Activated naive CD8-positive, alpha-beta T cell treated with anti-CD3 and anti-CD28 coated beads, Interleukin-2, amount 50 U/mL, for 16 hours (primary cell): Measurements from ENCODE around the gene PRR33.

Experiments
- DNase-seq: peaks from one replicate; pipeline ENCODE4 v3.0.0-alpha.2; 2020; ENCODE audit warnings: low read depth, low spot score

The PRR33 gene

DNA sequence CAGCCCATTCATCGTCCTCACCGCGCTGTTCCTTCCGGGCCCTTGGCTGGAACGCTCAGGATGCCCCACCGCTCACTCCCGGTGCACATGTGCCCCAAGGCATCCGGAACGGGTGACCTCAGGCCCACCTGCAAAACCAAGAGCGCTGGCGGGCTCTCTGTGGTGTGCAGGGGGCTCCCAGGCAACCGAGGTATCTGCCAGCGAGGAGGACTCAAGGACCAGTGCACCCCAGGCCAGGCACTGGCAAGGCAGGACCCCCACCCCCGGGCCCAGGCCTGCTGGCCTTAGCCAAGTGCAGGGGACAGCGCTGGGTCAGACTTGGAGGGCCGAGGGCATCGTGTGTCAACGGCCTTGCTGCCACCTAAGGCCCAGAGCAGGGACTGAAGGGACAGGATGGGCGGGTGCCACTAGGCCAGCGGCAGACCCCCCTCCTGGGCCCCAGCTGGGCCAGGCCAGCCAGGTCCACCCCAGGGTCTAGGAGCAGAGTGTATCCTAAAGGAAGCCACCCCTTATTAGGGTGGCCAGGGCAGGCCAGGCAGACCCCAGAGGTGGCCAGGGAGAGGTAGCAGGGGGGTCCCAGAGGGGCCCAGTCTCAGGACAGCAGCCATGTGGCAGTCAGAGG is 36.3 kb upstream of the PRR33 start:
- DNase-seq: no peak

DNA sequence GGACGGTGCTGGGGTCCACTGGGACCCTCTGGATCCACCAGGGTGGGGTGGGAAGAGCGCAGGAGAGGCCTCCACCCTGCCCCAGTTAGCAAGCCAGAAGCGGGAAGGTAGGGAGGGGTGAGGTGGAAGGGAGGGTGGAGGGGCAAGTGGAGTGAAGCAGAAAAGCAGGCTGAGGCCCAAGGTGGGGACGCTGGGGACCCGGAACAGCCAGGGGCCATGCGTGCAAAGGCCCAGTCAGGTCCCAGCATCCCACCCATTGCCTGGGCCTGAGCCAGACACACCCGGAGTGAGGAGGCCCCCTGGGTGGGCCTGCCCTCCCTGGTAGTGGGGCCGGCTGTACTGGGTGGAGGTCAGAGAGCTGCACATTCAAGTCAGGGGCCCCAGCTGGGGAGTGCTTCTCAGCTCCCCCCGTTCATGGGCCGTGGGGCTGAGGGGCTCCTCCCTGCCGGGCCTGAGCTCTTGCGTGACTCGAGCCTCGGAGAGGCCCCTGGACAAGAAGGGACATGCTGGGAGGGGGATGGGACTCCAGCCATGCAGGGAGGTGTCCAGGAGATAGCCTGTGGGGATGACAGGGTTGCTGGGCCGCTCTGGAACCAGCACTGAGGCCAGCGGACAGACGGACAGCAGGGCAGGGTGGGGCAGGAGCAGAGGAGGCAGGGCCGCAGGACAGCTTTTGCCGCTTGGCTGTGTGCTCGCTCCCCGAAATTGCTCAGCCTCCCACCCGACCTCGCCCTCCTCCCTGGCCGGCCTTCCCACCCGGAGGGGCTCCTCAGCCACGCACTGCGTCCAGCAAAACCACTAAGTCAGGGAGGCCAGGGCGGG is 35.5 kb upstream of the PRR33 start:
- DNase-seq: no peak

DNA sequence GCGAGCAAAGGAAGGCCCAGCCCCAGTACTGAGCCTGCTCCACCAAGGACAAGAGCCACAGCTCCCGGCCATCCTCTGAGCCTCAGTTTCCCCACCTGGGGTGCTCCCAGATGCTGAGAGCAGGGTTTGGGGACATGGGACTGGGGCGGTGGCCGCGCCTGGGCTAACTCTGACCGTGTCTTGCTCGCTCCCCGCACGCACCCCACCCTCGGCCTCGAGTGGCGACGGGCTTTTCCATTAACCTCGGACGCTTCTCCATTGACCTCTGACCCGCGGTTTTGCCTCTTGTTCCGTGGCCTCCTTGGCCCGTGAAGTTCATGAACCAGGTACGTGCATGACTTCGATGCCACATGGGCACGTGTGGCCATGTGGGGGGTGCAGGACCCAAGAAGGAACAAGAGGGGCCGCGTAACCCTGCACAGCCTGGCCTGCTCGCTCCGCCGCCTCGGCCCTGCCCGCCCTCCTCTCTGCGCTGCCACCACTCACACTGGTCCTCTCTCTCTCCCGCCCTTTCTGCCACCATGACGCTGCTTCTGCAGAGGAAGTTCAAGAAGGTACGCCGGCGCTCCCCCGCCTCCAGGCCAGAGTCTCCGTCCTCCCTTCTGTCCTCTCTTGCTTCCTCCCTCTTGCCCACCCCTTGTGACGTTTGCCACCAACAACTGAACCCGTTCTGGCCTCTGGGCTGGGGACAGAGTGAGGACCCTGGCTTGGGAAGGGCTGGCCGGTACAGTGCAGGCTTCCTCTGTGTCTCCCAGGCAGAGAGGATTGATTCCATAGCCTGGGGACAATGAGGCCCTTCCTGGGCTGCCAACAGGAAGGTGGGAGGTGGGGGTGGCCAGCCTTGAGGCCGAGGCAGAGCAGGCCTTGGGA is 34.7 kb upstream of the PRR33 start:
- DNase-seq: no peak

DNA sequence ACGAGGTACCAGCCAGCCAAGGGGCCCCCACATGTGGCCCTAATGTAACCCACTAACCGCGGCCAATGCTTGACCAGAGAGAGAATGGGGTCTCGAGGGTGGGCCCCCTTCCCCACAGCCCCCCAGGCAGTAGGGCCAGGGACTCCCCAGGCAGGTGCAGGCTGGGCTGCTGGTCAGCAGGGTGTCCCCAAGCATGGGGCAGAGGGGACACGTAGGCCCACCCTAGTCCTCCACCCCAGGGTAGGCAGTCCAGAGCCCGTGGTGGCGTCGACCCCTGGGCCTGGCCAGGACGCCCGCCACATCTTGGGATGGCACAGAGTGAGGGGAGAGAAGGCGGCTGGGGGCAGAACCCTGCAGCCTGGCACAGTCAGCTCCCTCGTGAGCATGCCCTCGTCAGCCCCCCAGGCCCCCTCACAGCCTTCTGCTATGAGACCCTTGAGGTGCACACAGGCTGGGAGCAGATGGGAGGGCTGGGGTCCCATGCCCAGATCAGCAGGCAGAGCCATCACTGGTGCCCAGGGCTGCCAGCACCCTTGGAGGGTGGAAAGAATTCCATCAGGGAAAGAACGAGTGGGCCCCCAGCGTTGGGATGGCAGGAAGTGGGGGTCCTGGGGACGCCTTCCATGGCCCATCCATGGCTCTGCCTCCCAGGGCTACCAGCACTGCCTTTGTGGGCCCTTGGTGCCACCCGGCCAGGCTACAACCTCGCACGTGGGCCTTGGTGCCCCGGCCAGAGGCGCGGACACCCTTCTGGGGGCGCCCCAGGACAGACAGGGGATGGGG is 33.9 kb upstream of the PRR33 start:
- DNase-seq: no peak

DNA sequence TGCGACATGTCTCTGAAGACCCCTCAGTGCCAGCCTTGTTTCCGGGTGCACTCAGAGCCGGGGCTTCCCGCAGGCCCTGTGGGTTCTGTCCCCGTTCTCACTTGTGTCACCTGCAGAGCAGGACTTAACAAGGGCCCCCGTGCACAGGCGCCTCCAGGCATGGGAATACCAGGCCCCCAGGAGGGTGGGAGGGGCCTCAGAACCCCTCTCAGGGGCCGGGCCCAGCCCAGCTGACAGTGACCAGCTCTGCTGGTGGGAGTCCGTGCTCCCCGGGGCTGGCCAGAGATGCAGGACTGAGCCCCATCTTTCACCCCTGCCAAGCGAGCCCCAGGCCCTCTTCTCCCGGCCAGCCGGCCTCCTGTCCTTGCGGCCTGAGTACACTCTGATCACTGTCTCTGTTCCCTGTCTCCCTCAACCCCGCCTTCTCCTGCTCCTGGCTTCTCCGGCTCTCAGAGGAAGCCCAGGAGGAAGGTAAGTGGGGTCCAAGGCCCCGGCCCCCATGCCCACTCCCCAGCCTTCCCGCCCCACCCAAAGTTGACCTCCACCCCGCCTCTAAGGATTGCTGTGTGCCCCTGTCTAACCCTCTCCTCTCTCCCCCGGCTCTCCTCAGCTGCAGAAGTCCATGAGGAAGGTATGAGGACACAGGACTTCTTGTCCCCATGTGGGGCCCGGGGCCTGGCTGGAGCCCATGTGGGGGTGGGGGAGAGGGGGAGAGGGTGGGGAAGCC is 33.1 kb upstream of the PRR33 start:
- DNase-seq: no peak

DNA sequence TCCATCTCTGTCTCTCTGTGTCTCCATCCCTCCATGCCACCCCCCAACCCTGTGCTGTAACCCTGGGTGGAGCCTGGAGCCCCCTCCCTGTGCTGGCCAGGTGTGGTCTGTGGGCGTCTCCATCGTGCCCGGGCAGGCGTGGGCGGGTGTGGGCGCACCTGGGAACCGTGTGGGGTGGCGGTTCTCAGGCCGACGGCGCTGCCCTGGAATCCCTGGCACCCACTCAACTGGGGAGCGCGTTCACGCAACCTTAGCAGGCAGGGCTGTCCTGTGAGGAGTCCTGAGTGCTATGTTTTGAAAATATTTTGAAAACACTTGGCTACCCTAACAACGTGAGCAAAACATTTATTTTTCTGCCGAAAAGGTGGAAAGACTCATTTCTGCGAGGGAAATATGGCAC is 32.5 kb upstream of the PRR33 start:
- DNase-seq: no peak

DNA sequence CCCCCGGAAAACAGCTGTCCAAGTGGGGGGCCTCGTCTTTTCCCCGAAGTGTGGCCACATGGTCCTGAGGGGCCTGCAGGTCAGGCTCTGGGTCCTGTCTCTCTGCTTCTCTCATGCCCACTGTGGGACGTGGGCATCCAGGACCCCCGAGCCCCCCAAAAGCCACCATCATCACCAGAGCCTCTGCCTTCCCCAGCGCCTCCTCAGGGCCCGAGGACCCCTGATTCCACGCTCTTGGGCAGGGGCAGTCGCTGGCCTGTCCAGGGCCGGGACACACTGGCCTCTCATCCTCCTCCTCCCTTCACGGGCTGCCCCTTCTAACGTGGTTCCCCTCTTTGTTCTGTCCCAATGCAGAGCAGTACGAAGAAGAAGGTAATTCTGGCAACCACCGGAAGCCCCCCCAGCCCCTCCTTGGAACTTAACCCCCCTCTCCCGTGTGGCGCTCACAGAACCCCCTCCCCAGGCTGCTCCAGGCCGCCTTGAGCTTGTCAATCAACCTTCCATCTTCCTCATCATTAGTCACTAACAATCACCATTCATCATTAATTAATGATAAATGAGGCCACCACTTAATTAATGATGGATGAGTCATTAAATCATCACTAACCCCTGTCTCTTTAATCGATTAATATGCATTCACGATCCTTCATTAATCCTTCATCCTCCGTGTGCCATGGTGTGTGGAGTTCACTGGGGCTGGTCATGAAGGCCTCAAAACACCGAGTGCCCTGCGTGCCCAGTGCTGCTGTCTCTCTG is 31.7 kb upstream of the PRR33 start:
- DNase-seq: no peak

DNA sequence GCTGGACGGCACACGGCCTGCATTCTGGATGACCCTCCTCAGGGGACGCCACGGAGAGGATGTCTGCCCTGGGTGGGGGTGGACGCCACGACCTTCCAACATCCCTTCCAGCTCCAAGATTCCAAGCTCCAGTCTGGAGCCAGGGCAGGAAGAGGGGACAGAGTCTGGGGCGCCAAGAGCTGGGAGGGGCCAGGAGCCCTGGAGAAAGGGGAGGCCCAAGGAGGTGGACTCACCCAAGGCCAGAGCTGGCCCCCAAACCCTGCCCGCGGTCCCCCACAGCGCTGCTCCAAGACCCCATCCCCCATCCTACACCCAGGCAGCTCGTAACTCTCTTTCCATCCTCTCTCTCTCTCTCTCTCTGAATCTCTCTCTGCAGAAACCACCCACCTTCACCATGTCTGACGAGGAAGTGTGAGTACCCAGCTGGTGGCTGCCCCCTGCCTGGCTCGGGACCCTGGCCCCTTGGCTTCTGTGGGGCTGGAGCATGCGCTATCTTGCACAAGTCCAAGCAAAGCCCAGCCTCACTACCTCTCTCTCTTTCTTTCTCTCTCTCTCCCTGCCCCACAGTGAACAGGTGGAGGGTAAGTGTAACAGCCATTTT is 30.9 kb upstream of the PRR33 start:
- DNase-seq: no peak

DNA sequence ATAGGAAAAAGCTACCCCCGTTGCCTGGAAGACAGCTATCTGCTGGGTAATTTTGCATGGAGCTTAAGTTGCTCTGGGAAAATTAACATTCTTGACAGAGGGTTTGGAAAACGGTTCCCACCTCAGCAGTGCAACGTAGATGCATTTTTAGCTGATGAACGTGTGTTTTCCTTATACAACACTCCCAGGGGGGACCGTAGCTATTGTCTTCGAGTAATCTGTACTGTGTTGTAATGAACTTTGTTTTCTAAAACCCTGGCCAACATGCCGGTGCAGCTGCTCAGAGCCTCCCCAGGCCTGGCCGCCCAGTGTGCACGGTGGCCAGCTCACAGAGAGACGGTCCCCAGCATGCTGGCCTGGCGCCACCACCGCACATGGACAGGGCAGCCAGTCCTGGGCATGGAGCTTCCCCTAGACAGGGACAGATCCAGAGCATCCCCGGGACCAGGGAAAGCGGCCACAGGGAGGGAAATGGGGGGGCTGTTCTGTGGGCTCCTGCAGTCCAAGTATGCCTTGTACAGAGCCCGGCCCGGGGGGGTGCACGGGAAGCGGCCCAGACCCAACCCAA is 30.0 kb upstream of the PRR33 start:
- DNase-seq: no peak

DNA sequence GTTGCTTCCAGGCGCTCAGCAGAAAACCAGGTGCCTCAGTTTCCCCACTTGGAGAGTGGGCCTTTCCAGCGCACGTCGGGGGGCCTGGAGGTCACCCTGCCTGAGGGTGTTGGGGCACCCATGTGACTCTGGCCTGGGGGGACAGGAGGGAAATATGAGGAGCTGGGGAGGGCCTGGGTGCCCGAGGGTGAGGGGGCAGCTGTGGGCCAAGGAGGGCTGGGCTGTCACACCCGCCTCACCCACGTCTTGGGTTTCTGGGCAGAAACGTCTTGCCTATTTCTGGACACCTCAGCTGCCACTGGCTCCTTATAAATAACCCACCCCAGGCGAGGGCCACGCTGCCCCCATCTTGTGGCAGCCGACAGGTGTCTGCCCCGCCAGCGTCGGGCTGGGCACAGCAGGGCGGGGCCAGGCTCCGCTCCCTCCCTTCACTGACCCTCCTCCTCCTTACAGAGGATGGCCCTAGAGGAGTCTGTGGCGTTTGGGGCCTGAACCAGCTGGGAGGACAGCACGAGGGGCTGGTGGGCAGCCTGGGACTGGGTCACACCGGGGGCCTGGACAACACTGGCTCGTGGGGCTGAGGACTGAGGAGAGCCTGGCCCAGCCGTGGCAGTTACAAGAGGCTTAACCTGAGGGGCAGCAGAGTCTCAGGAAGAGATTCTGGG is 29.3 kb upstream of the PRR33 start:
- DNase-seq: no peak

DNA sequence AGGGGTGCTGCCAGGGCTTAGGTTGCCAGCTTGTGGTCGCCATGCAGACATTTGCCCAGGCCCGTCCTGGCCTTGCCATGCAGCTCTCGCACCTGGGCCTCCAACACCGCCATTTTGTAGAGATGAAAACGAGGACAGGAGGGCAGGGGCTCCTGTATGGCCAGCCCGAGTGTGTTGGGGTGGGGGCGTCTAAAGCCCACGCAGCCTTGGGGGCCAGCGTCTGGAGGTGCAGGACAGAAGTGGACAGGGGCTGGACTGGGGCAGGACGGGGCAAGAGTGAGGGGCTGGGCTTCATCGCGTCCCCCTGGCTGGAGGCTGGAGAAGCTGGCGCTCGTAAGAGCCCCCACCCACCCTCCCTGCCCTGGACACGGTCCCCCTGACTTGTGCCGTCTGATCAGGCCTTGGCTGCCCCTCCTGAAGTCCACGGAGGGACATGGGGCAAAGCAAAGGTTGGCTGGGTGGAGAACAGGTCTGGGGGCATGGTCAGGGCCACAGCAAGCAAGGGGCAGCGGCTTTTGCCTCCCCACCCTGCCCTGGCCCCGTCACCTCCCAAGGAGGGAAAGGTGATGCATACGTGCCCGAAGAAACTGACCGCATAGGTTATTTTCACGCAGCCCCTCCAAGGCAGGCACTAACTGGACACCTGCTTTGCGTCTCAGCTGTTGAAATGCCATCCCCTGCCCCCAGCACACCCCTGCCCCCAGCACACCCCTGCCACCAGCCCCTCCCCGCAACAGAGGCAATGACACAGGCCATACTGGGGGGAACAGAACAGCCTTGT is 28.6 kb upstream of the PRR33 start:
- DNase-seq: no peak

DNA sequence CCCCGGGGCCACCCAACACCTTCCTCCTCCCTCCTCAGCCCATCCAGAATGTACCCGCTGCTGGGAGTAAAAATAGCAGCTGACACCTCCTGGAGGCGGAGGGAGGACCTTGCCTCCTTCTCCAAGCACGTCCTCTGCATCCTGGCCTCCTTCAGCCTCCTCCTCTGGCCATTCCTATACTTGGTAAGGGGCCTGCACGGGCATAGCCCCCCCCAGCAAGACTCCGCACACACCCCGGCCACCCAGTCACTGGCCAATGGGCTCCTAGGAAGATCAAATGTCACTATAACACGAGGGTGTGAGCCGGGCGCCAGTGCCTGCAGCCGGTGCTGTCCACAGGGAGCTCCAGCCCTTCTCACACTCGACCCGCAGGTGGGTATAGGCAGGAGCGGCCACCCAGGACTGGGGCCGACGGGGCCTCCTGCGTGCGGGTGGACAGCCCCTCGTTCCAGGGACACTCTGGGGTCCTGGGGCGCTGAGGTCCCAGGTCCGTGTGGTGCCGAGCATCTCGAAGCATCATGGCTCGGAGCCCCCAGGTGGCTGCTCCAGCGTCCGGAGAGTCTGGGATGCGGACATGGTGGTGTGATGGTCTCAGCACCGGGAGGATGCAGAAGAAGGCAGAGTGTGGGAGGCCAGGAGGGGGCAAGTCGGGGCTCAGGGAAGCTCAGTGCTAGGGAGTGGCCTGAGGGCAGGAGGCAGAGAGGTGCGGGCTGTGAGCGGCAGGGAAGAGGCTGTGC is 27.9 kb upstream of the PRR33 start, which contains the start of gene TNNT3:
TSS of gene TNNT3 (plus strand) at position 313 of the 737 bp plus-strand sequence. CDS start 3,172 bp downstream, outside the sequence.
- DNase-seq: no peak

DNA sequence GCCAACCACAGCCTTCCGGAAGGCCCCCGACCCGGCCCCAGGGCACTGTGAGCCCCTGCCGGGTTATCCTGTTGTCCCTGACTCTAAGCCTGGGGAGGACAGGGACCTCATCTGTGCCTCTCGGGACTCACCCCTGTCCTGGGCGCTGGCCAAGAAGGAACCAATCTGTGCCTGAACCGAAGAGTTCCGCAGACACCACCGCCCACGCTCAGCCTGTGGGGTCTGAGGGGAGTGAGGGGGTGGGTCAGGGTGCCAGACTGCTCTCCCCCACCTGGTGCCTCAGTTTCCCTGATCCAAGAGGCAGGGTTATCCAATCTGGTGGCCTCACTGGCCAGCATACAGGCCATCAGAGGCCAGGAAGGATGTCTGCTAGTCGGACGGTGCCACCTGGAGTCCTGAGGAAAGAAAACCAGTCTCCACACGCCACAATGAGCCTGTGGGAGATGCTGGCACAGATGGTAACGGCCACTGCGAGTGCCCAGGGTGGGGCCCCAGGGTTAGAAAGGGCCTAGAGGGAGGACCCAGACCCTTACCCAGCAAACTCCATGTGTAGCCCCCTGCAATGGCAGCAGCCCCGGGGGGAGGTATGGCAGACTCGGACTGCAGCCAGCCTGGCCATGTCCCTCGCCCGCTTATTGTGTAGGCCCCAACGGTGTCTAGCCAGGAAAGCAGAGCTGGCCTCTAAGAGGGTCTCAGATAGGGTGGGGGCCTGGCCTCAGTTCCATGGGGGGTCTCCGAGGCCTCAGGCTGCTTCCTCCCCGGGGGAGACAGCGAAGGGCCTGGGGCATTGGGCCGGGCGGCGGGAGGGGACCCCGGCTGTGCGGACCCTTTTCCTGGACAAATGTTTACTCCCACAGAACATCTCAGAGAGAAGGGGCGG is 27.0 kb upstream of the PRR33 start:
- no peak for DNase-seq

DNA sequence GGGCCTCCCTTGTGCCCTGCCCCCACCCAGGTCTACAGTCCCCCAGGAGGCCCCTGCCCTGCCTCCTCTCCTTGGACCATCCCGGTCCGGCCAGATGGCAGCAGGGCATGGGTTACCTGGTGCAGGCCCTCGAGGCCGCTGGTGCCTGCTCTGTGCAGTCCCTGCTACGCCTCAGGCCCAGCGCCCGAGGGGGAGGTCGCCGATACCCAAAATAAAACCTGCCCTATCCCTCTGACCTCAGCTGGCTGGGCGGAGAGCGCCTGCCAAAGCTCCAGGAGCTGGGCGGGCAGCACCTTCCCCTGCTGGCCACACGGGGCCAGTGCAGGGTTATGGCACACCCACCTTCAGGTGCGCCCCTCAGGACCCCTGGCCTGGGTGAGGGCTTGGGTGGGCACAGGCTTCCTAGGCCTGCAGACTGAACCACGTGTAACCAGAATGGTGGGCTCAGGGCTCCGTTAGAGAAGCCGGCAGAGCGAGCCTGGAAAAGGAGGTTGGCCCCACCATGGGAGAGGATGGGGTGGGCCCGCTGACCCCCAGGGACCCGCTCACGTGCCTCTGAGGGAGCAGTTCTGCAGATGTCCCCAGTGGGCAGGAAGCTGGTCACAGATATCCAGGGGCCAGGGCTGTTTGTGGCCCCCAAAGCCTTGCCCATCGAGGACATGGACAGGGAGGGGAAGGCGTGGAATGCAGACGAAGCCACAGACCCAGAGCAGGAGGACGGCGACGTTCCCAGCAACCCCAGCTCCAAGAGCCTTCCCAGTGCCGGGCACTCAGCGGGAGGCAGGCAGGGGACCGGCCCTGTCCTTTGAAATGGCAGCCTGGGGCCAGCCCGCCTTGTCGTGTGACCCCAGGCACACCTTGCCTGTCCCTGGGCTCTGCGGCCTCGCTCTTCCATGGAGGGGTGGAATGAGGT is 26.1 kb upstream of the PRR33 start:
- DNase-seq: no peak

DNA sequence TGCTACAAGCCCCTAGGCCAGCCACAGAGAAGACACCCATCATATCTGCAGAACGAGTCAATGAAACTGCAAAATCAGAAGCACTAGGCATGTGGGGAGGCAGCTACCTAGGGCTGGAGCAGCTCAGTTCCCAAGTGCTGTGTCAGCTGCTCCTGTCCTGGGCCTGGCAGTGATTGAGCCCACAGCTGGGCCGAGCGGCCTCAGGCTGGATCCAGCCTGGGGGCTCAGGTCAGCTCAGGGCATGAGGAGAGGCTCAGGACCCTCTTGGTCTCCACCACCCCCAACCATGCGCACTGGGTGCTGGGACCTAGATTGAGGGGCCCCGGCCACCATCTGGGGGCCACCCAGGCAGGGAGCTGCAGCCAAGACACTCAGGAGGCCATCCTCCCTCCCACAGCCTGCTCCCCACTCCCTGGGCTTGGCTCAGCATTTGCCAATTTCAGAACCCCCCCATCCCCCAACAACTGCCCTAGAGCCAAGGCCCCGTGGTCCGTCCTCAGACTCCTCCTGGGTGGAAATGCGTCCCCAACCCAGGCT is 25.4 kb upstream of the PRR33 start:
- DNase-seq: no peak
